Adrenal gland (tissue), 12 donors: ENCODE measurements around the gene KIAA0513. TPM values are rescaled to one million over a fixed set of nuclear protein-coding genes. Genes with fewer than 3 reads are reported as not detected.

Experiments
- DNase-seq, 7 donors: peaks; one replicate each; pipeline ENCODE4 v3.0.0-alpha.2; 2019 to 2020
- H3K27ac ChIP-seq, 5 donors: fragments of 200-600 bp; sonication (generic) in 4 of 5; 1 replicate in 3 of 5; 2 replicates in 2 of 5; pipeline versions ENCODE4 v1.5.1 to v1.8.0; 2016 to 2020; ENCODE audit warnings: mild to moderate bottlenecking in 1 of 5
- H3K27me3 ChIP-seq: fragments of 200-600 bp; 2 replicates; pipeline ENCODE4 v1.8.0; 2021
- H3K36me3 ChIP-seq, 2 donors: fragments of 200-600 bp; replicated peaks in 1 of 2; 1 replicate in 1 of 2; 2 replicates in 1 of 2; pipeline versions ENCODE4 v1.5.1 to v1.8.0; 2018 to 2022
- H3K4me1 ChIP-seq, 2 donors: fragments of 200-600 bp; replicated peaks in 1 of 2; 1 replicate in 1 of 2; 2 replicates in 1 of 2; pipeline versions ENCODE4 v1.5.1 to v1.8.0; 2018 to 2021
- H3K4me3 ChIP-seq, 4 donors: fragments of 200-600 bp; sonication (generic) in 3 of 4; one replicate each; pipeline ENCODE4 v1.5.1; 2016 to 2018
- H3K9me3 ChIP-seq, 3 donors: fragments of 200-600 bp; sonication (generic) in 1 of 3; replicated peaks in 1 of 3; 1 replicate in 2 of 3; 2 replicates in 1 of 3; pipeline versions ENCODE4 v1.5.1 to v1.8.0; 2016 to 2021
- CTCF ChIP-seq, 6 experiments: fragments of 450-650 bp in 4 of 6; fragments of 200-600 bp in 2 of 6; sonication (generic) in 1 of 6; IDR thresholded peaks; 1 replicate in 5 of 6; 2 replicates in 1 of 6; pipeline versions ENCODE4 v1.5.1 to v1.8.0; 2016 to 2021; ENCODE audit warnings: antibody characterized with exemption in 6 of 6, mild to moderate bottlenecking in 2 of 6, moderate library complexity in 1 of 6
- POLR2A ChIP-seq, 2 donors: fragments of 450-650 bp; IDR thresholded peaks; one replicate each; pipeline ENCODE4 v1.6.1; 2017; ENCODE audit warnings: antibody characterized with exemption in 2 of 2, mild to moderate bottlenecking in 2 of 2, moderate library complexity in 1 of 2
- WGBS, 4 donors: extraction: QIAGEN DNeasy Blood & Tissue Kit in 2 of 4; methylation state at CpG; one replicate each; pipeline versions ENCODE4 v1.1.5 to v1.1.7; 2013 to 2017; 5-methylcytosine and 5-hydroxymethylcytosine counted together
- intact Hi-C, 2 donors: fragments of 100-400 bp; cut with DNase I; formaldehyde crosslinking; loops; one replicate each; pipeline versions ENCODE4 v1.14.1 to v1.15.0; 2022 to 2023
- polyA plus RNA-seq, 3 donors: library from polyadenylated mRNA; stranded (reverse); fragments of 200-250 nt in 2 of 3; fragments of 350-450 nt in 1 of 3; fragmentation: Illumina TruSeq in 1 of 3; extraction: RNeasy Lipid Tissue Mini Kit (QIAGEN cat#74804) in 1 of 3; gene quantifications; one replicate each; pipeline ENCODE4 v1.2.3, GENCODE V29; 2013 to 2014
- total RNA-seq, 9 donors: library from RNA; depleted of rRNA in 4 of 9; stranded (reverse); fragments of >200 nt in 4 of 9; fragments of 120-200 nt in 1 of 9; fragmentation: NEBNext Ultra II Directional in 1 of 9; extraction: Animal tissue kit (Norgen Biotek cat#: 25700) in 1 of 9; gene quantifications; one replicate each; pipeline versions ENCODE4 v1.1.0 to v1.2.4, GENCODE V29; 2013 to 2023
- donor health status: healthy with polysubstance abuse.
- donor health status: Bipolar disorder and iron deficiency.
- donor health status: DM: yes; HTN: yes; CAD: no.
- donor health status: DM: no; HTN: no; CAD: no.
- donor health status: DM: no; HTN: no; CAD: no.
- donor health status: DM: yes; HTN: yes; CAD: no.

The KIAA0513 gene
- total and polyA plus RNA-seq, 12 donors, result 7.5 to 36.7 (median 17.8) TPM

GRCh38 chr16:85004587-85005205 lies 22.9 kb upstream of the KIAA0513 start:
- intact Hi-C loops, result no loop called here
- no peak overlapping the region for H3K4me3 ChIP-seq
- H3K36me3 ChIP-seq, result no peaks in the 10 kb centered on the region
- TF ChIP-seq POLR2A (IDR thresholded peaks at IDR 0.05) (no peak), CTCF (IDR thresholded peaks at IDR 0.05) (no peak)
- 70 to 83% (median 75%) methylated on average over 10 of the region's 10 CpGs for WGBS, 4 donors
- no peak for DNase-seq
- peaks cover 24 to 71% of the 10 kb centered on the region in 2 donors for H3K4me1 ChIP-seq
- H3K27ac ChIP-seq, result peak overlapping the region in 2 of 5 donors; percentile 48 to 69
- no peaks in the 10 kb centered on the region for H3K9me3 ChIP-seq
- H3K27me3 ChIP-seq, result no peaks in the 10 kb centered on the region

- Histone ChIP-seq H3K36me3 (no peaks in the 10 kb centered on the region), H3K4me1 (peaks cover 32 to 77% of the 10 kb centered on the region in 2 donors), H3K27ac (peak overlapping the region in 2 of 5 donors; percentile 30 to 48), H3K27me3 (no peaks in the 10 kb centered on the region), H3K4me3 (no peak overlapping the region), H3K9me3 (no peaks in the 10 kb centered on the region)
- intact Hi-C loops, result no loop called here
- 65 to 72% (median 68%) methylated on average over 11 of the region's 11 CpGs for WGBS, 4 donors
- TF ChIP-seq CTCF (IDR thresholded peaks at IDR 0.05) (no peak), POLR2A (IDR thresholded peaks at IDR 0.05) (no peak)
- no peak for DNase-seq
Observed at GRCh38 chr16:85005285-85006069, 22.1 kb upstream of the KIAA0513 start.

- WGBS, 4 donors, result 89 to 96% (median 93%) methylated on average over 7 of the region's 7 CpGs
- Histone ChIP-seq H3K27me3 (no peaks in the 10 kb centered on the region), H3K4me3 (no peak overlapping the region), H3K9me3 (no peaks in the 10 kb centered on the region), H3K36me3 (no peaks in the 10 kb centered on the region), H3K4me1 (peaks cover 35 to 70% of the 10 kb centered on the region in 2 donors), H3K27ac (no peak overlapping the region)
- no peak for DNase-seq
- intact Hi-C loops, result no loop called here
- TF ChIP-seq POLR2A (IDR thresholded peaks at IDR 0.05) (no peak), CTCF (IDR thresholded peaks at IDR 0.05) (no peak)
Observed at GRCh38 chr16:85006639-85007038, 21.0 kb upstream of the KIAA0513 start.

- 88 to 95% (median 93%) methylated on average over 6 to 7 of the region's 7 CpGs for WGBS, 4 donors
- TF ChIP-seq CTCF (IDR thresholded peaks at IDR 0.05) (no peak), POLR2A (IDR thresholded peaks at IDR 0.05) (no peak)
- intact Hi-C loops, result no loop called here
- Histone ChIP-seq H3K27ac (peak overlapping the region in 1 of 5 donors; percentile 20), H3K27me3 (no peaks in the 10 kb centered on the region), H3K4me1 (peaks cover 28 to 67% of the 10 kb centered on the region in 2 donors), H3K9me3 (no peaks in the 10 kb centered on the region), H3K4me3 (no peak overlapping the region), H3K36me3 (no peaks in the 10 kb centered on the region)
- no peak for DNase-seq
Observed at GRCh38 chr16:85007496-85008214, 19.9 kb upstream of the KIAA0513 start.
